Tibial nerve (tissue), 4 donors: ENCODE results near the gene MC5R. TPM values are rescaled to one million over a fixed set of nuclear protein-coding genes. Genes with fewer than 3 reads are reported as not detected.

Source experiments
- DNase-seq, 2 donors: peaks; one replicate each; pipeline ENCODE4 v3.0.0-alpha.2; 2019; ENCODE audit warnings: low spot score in 2 of 2
- H3K27ac ChIP-seq, 4 donors: fragments of 200-600 bp; sonication (generic) in 3 of 4; one replicate each; pipeline ENCODE4 v1.5.1; 2017 to 2019; ENCODE audit warnings: mild to moderate bottlenecking in 1 of 4
- H3K27me3 ChIP-seq, 2 donors: fragments of 200-600 bp; sonication (generic) in 1 of 2; one replicate each; pipeline versions ENCODE4 v1.5.1 to v1.6.0; 2017 to 2019
- H3K36me3 ChIP-seq, 3 donors: fragments of 200-600 bp; sonication (generic); one replicate each; pipeline ENCODE4 v1.5.1; 2018 to 2019
- H3K4me1 ChIP-seq, 4 donors: fragments of 200-600 bp; sonication (generic) in 3 of 4; one replicate each; pipeline ENCODE4 v1.5.1; 2017 to 2019
- H3K4me3 ChIP-seq, 4 donors: fragments of 200-600 bp; sonication (generic) in 3 of 4; one replicate each; pipeline ENCODE4 v1.5.1; 2017 to 2019; ENCODE audit warnings: mild to moderate bottlenecking in 1 of 4, moderate library complexity in 1 of 4
- H3K9me3 ChIP-seq, 4 donors: fragments of 200-600 bp; sonication (generic) in 3 of 4; one replicate each; pipeline ENCODE4 v1.5.1; 2017 to 2019
- CTCF ChIP-seq, 5 experiments: fragments of 200-600 bp in 3 of 5; fragments of 450-650 bp in 2 of 5; sonication (generic) in 3 of 5; IDR thresholded peaks; one replicate each; pipeline ENCODE4 v1.5.1; 2016 to 2019; ENCODE audit warnings: antibody characterized with exemption in 5 of 5, mild to moderate bottlenecking in 3 of 5, moderate library complexity in 2 of 5
- EP300 ChIP-seq, 2 donors: sonication (generic); formaldehyde crosslinking; IDR thresholded peaks; one replicate each; pipeline ENCODE4 v1.6.1; 2017; ENCODE audit warnings: antibody characterized with exemption in 2 of 2, mild to moderate bottlenecking in 1 of 2
- POLR2A ChIP-seq, 2 donors: fragments of 450-650 bp; IDR thresholded peaks; one replicate each; pipeline ENCODE4 v1.6.1; 2017; ENCODE audit warnings: antibody characterized with exemption in 2 of 2, mild to moderate bottlenecking in 2 of 2, moderate library complexity in 2 of 2
- WGBS, 2 donors: methylation state at CpG; one replicate each; pipeline ENCODE4 v1.1.5; 2018; 5-methylcytosine and 5-hydroxymethylcytosine counted together
- total RNA-seq, 4 donors: library from RNA; depleted of rRNA; stranded (reverse); fragments of >200 nt; gene quantifications; one replicate each; pipeline ENCODE4 v1.1.0, GENCODE V29; 2016

The MC5R gene
- total RNA-seq, 4 donors from 2014 or later = not detected

DNA sequence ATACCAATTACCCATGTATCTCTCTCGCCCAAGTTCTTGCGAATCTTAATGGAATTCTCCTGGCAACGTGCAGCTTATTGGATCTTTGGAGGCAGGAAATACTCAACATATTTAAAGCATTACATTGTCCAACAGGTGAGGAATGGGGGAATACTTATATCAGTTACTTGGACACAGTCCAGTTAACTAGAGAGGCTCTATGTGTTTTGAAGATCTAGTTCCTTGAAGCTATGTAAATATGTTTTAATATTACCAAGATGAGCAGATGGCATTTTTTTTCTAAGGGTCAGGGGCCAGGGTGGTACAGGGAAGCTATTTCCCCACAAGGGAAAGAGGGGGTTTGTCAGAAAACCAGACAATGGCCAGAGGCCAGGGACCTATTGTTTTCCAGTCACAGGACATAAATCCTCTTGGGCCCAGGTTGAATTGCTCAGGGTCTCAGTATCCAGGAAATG lies 26.8 kb upstream of the MC5R start:
- Histone ChIP-seq H3K36me3 (no peaks in the 10 kb centered on the region), H3K9me3 (no peaks in the 10 kb centered on the region), H3K4me3 (no peak overlapping the region), H3K27ac (no peak overlapping the region), H3K4me1 (peaks cover 0 to 11% (median 5%) of the 10 kb centered on the region in 4 donors), H3K27me3 (peaks cover 0 to 19% of the 10 kb centered on the region in 2 donors)
- WGBS, 2 donors = 41 to 45% methylated on average over 3 of the region's 3 CpGs
- no peak for TF ChIP-seq CTCF (IDR thresholded peaks at IDR 0.05)
- DNase-seq = no peak

GRCh38 chr18:13799396-13799795 lies 24.6 kb upstream of the MC5R start:
- 85 to 88% methylated on average over 11 of the region's 11 CpGs for WGBS, 2 donors
- Histone ChIP-seq H3K36me3 (no peaks in the 10 kb centered on the region), H3K27ac (no peak overlapping the region), H3K4me3 (no peak overlapping the region), H3K27me3 (peaks cover 0 to 30% of the 10 kb centered on the region in 2 donors), H3K9me3 (no peaks in the 10 kb centered on the region), H3K4me1 (peaks cover 0 to 11% (median 5%) of the 10 kb centered on the region in 4 donors)
- no peak for DNase-seq
- TF ChIP-seq POLR2A (IDR thresholded peaks at IDR 0.05) (no peak), CTCF (IDR thresholded peaks at IDR 0.05) (no peak), EP300 (IDR thresholded peaks at IDR 0.05) (no peak)

DNA sequence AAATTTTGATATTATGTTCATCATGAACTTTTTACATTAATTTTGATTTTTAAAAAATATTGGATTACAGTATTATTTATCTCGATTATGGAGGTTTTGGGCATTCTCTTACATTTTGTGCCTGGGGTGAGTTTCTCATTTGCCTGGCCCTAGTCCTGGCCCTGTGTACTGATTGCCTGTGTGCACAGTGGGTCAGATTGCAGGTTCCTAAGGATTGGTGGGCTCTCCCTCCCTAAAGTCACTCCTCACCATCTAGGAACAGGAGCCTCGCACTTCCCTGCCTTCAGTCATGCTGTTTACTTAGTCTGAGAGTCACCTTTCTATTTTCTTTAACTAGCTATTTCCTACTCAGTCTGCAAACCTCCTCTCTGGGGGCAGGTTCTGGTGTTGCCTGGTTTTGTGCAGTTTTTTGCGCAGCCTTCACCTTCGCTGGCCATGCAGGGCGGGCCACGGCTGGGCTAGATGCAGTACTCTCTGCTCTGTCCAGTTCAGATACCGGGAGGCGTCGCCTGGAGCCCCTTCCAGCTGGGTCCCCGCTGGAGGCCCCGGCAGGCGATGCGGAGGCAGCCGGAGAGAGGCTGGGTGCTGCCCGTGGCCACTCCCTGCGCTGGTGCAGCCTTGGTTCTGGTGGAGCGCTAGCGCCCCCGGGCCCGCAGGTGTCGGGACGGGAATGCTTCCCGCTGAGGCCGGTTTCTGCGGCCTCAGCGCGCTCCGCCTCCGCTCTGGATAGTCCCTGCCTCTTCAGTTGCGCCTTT lies 23.3 kb upstream of the MC5R start:
- H3K36me3 ChIP-seq = no peaks in the 10 kb centered on the region
- no peak overlapping the region for H3K27ac ChIP-seq
- peak overlapping the region in 2 of 4 donors; percentile 22 to 35 for H3K4me3 ChIP-seq
- H3K27me3 ChIP-seq = peaks cover 0 to 30% of the 10 kb centered on the region in 2 donors
- no peak for DNase-seq
- TF ChIP-seq CTCF (IDR thresholded peaks at IDR 0.05) (peak in 4 of 5 experiments; percentile 18 to 46 (median 25)), POLR2A (IDR thresholded peaks at IDR 0.05) (no peak)
- 14 to 26% methylated on average over 12 to 30 of the region's 30 CpGs for WGBS, 2 donors
- peaks cover 0 to 11% (median 5%) of the 10 kb centered on the region in 4 donors for H3K4me1 ChIP-seq
- no peaks in the 10 kb centered on the region for H3K9me3 ChIP-seq

GRCh38 chr18:13801260-13801601 lies 22.7 kb upstream of the MC5R start:
- H3K4me3 ChIP-seq = peak overlapping the region in 2 of 4 donors; percentile 22 to 35
- no peaks in the 10 kb centered on the region for H3K36me3 ChIP-seq
- peaks cover 0 to 30% of the 10 kb centered on the region in 2 donors for H3K27me3 ChIP-seq
- H3K9me3 ChIP-seq = no peaks in the 10 kb centered on the region
- WGBS, 2 donors = 11 to 12% methylated on average over 15 of the region's 15 CpGs
- H3K27ac ChIP-seq = no peak overlapping the region
- TF ChIP-seq EP300 (IDR thresholded peaks at IDR 0.05) = no peak
- no peak for TF ChIP-seq POLR2A (IDR thresholded peaks at IDR 0.05)
- TF ChIP-seq CTCF (IDR thresholded peaks at IDR 0.05) = no peak
- H3K4me1 ChIP-seq = peaks cover 0 to 11% (median 5%) of the 10 kb centered on the region in 4 donors
- DNase-seq = no peak

DNA sequence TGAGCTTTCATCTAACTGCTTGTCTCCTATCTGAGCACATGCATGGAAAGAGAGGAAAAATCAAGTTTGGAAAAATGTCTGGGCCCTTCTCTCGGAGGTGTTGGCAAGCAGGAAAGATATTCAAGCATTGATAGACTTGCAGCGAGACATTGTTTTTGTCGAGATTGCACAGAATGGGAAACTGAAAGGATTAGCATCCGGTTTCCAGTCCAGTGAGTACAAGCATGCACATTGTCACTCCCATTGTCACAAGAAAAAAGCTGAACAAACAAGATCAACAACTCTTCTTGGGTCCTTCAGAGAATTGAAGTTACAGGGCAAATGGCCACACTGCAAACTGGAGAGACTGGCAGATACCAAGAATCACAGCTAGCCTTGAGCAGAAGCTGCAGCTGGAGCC lies 19.6 kb upstream of the MC5R start:
- Histone ChIP-seq H3K27ac (no peak overlapping the region), H3K27me3 (peaks cover 0 to 27% of the 10 kb centered on the region in 2 donors), H3K36me3 (no peaks in the 10 kb centered on the region), H3K9me3 (no peaks in the 10 kb centered on the region), H3K4me1 (peaks cover 0 to 11% (median 5%) of the 10 kb centered on the region in 4 donors), H3K4me3 (no peak overlapping the region)
- DNase-seq = no peak
- WGBS, 2 donors = 63 to 72% methylated on average over 4 of the region's 4 CpGs
- TF ChIP-seq POLR2A (IDR thresholded peaks at IDR 0.05) (no peak), CTCF (IDR thresholded peaks at IDR 0.05) (no peak), EP300 (IDR thresholded peaks at IDR 0.05) (no peak)
